Measurements from ENCODE around the gene RTN4RL1. TPM values are rescaled to one million over a fixed set of nuclear protein-coding genes. Genes with fewer than 3 reads are reported as not detected.

RTN4RL1 gene
- total and polyA plus RNA-seq, 12 donors: 0.81 to 6.3 (median 2.7) TPM

- TF ChIP-seq CTCF (IDR thresholded peaks at IDR 0.05): no peak
- 91 to 96% methylated on average over 10 of the region's 10 CpGs for WGBS, 2 donors
- peaks cover 0 to 22% (median 12%) of the 10 kb centered on the region in 9 donors for H3K4me1 ChIP-seq
- H3K36me3 ChIP-seq: no peaks in the 10 kb centered on the region
- H3K27me3 ChIP-seq: no peaks in the 10 kb centered on the region
- no peaks in the 10 kb centered on the region for H3K9me3 ChIP-seq
- DNase-seq (no peak), ATAC-seq (no peak)
- no peak overlapping the region for H3K27ac ChIP-seq
- intact Hi-C loops (cut with DNase I): loop anchor here in 1 of 10 donors (10.0 kb wide), 1 partner anchor 75 kb away; no protein-coding TSS in a partner anchor
- no peak overlapping the region for H3K4me3 ChIP-seq
Measured at GRCh38 chr17:2009737-2010136, 15.4 kb downstream of the RTN4RL1 start.

- WGBS, 2 donors: 90 to 94% methylated on average over 15 of the region's 15 CpGs
- no peaks in the 10 kb centered on the region for H3K27me3 ChIP-seq
- ATAC-seq (no peak), DNase-seq (no peak)
- H3K4me1 ChIP-seq: peaks cover 0 to 17% (median 7%) of the 10 kb centered on the region in 9 donors
- no peaks in the 10 kb centered on the region for H3K9me3 ChIP-seq
- H3K4me3 ChIP-seq: no peak overlapping the region
- no peak for TF ChIP-seq CTCF (IDR thresholded peaks at IDR 0.05)
- intact Hi-C loops (cut with DNase I): loop anchor here in 1 of 10 donors (10.0 kb wide), 1 partner anchor 74 kb away; no protein-coding TSS in a partner anchor
- H3K27ac ChIP-seq: no peak overlapping the region
- no peaks in the 10 kb centered on the region for H3K36me3 ChIP-seq
Measured at GRCh38 chr17:2008332-2009126, 16.6 kb downstream of the RTN4RL1 start.

- intact Hi-C loops (cut with DNase I): loop anchor here in 1 of 10 donors (10.0 kb wide), 1 partner anchor 70 kb away; no protein-coding TSS in a partner anchor
- no peak for TF ChIP-seq CTCF (IDR thresholded peaks at IDR 0.05)
- 69 to 70% methylated on average over 12 of the region's 12 CpGs for WGBS, 2 donors
- Histone ChIP-seq H3K27me3 (peaks cover 0 to 3% (median 0%) of the 10 kb centered on the region in 7 donors), H3K9me3 (no peaks in the 10 kb centered on the region), H3K36me3 (no peaks in the 10 kb centered on the region), H3K4me3 (no peak overlapping the region), H3K27ac (no peak overlapping the region), H3K4me1 (peaks cover 9 to 18% (median 12%) of the 10 kb centered on the region in 9 donors)
- ATAC-seq (peak in 3 of 8 donors; percentile 4 to 27 (median 12)), DNase-seq (no peak)
Measured at GRCh38 chr17:2004435-2004952, 20.6 kb downstream of the RTN4RL1 start.

GRCh38 chr17:2003525-2003924 is 21.6 kb downstream of the RTN4RL1 start:
- DNase-seq (no peak), ATAC-seq (no peak)
- Histone ChIP-seq H3K4me3 (no peak overlapping the region), H3K27ac (no peak overlapping the region), H3K27me3 (peaks cover 0 to 7% (median 0%) of the 10 kb centered on the region in 7 donors), H3K36me3 (no peaks in the 10 kb centered on the region), H3K4me1 (peaks cover 10 to 28% (median 19%) of the 10 kb centered on the region in 9 donors), H3K9me3 (no peaks in the 10 kb centered on the region)
- 93% methylated on average over 13 of the region's 13 CpGs for WGBS, 2 donors
- TF ChIP-seq CTCF (IDR thresholded peaks at IDR 0.05): no peak
- intact Hi-C loops (cut with DNase I): loop anchor here in 2 of 10 donors (2.0 to 10.0 kb wide), 2 partner anchors 65 to 69 kb away; no protein-coding TSS in a partner anchor
